DMS153 treated with DMSO at 0.1 percent for 48 hours (cell line): ENCODE data around the gene MTFMT.
A peak's percentile ranks its signal among the peaks of the same experiment; 100 is the strongest.
"Not testable (repeated sequence)": the region's sequence is repeated elsewhere in the genome, so short reads cannot be mapped to it uniquely, and the experiment has no call there.

Source experiments
- DNase-seq: peaks from one replicate; lab custom pipeline; 2025; ENCODE audit not compliant: unreplicated experiment; lab: John Stamatoyannopoulos, UW

MTFMT gene

DNA sequence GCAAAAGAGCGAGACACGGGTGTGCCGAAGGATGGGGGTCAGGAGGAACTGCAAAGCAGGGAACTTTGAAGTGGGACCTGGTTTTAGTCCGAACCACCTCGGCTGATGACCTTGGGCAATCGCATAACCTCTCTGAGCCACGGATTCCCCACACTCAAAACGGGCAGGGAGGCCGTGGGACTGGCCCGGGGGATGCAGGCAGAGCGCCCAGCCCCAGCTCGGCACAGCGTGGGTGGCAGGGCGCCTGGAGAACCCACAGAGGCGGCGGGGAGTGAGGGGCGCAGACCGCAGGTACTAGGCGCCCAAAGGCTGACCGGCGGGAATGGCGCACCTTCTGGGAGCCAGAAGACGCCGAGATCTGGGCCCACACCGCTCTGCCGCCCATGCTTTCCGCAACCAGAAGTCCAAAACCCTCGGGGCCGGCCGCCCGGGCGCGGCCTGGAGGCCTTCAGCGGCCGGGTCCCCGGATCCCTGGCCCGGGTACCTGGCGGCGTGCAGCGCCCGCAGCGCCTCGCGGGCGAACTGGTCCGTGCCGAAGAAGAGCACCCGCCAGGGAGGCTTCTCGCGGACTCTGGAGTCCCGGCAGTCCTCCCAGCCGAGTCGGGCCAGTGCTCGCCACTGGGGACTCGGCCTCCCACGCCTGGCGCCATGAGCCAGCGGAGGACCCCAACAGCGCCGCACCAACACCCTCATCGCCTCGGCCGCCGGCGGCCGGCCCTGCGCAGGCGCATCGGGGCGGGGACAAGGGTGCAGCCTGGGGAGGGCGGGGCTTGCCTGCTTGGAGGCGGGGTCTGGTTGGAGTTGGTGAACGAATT is at the start of gene MTFMT:
MTFMT (minus strand) TSS at position 719 of the 815 bp plus-strand sequence; CDS start at position 693, 26 bp downstream.
- DNase-seq: peak; percentile 8

- no peak for DNase-seq
These were observed 48.5 kb upstream of the MTFMT start for GRCh38 chr15:65077981-65078352.

DNA sequence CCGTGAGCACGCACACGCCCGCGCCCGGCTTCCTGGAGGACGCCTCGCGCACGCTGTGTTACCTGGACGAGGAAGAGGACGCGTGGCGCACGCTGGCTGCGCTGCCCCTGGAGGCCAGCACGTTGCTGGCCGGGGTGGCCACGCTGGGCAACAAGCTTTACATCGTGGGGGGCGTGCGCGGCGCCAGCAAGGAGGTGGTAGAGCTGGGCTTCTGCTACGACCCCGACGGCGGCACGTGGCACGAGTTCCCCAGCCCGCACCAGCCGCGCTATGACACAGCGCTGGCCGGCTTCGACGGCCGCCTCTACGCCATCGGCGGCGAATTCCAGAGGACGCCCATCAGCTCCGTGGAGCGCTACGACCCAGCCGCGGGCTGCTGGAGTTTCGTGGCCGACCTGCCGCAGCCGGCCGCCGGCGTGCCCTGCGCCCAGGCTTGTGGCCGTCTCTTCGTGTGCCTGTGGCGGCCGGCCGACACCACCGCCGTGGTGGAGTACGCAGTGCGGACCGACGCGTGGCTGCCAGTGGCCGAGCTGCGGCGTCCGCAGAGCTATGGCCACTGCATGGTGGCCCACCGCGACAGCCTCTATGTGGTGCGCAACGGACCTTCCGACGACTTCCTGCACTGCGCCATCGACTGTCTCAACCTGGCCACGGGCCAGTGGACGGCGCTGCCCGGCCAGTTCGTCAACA is 48.0 kb upstream of the MTFMT start:
- DNase-seq: no peak

GRCh38 chr15:65076486-65077290 is 47.2 kb upstream of the MTFMT start, which contains the start of gene KBTBD13:
Gene KBTBD13, plus strand, starts transcription at chr15:65076746. Its CDS starts 70 bp downstream, at chr15:65076816.
- DNase-seq: no peak

DNA sequence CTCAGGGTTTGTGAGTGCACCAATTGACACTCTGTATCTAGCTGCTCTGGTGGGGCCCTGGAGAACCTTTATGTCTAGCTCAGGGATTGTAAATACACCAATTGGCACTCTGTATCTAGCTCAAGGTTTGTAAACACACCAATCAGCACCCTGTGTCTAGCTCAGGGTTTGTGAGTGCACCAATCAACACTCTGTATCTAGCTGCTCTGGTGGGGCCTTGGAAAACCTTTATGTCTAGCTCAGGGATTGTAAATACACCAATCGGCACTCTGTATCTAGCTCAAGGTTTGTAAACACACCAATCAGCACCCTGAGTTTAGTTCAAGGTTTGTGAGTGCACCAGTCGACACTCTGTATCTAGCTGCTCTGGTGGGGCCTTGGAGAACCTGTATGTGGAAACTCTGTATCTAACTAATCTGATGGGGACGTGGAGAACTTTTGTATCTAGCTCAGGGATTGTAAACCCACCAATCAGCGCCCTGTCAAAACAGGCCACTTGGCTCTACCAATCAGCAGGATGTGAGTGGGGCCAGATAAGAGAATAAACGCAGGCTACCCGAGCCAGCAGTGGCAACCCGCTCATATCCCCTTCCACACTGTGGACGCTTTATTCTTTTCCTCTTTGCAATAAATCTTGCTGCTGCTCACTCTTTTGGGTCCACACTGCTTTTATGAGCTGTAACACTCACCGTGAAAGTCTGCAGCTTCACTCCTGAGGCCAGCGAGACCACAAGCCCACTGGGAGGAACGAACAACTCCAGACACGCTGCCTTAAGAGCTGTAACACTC is 46.4 kb upstream of the MTFMT start:
- not testable (repeated sequence) for DNase-seq

GRCh38 chr15:65074946-65075345 is 45.5 kb upstream of the MTFMT start:
- not testable (repeated sequence) for DNase-seq

DNA sequence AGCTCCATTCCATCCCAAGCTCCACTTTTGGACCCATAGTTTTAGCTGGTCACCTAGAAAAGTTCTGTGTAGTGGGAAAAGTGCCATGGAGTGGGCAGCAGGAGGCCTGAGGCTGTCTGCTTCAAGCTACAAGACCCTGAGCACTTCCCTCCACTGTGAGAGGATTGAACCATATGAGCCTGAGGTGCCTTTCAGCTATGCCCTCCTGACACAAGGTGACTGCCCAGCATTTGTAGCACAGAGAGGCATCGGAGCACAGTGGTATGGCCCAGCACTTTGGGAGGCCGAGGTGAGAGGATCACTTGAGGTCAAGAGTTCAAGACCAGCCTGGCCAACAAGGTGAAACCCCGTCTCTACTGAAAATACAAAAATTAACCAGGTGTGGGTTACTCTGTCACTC is 43.2 kb upstream of the MTFMT start:
- DNase-seq: no peak

DNA sequence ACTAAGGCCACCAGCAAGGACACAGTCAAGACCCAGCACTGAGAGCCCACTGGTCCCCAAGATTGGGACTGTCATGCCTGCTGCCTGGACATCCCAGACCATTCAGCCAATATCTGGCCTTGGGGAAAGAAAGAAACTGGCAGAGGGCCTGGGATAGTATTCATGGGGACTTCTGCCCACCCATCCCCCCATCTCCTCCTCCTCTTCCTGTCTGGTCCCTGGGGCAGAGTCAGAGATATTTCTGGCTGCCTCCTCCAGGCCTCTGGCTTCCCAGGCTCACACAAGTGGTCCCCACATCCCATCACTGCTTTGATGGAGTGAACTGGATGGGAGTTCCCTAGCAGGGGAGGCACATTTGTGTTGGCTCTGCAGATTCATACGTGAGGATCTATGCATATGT is 42.6 kb upstream of the MTFMT start:
- DNase-seq: no peak

GRCh38 chr15:65071381-65071811 is 42.0 kb upstream of the MTFMT start:
- no peak for DNase-seq

DNA sequence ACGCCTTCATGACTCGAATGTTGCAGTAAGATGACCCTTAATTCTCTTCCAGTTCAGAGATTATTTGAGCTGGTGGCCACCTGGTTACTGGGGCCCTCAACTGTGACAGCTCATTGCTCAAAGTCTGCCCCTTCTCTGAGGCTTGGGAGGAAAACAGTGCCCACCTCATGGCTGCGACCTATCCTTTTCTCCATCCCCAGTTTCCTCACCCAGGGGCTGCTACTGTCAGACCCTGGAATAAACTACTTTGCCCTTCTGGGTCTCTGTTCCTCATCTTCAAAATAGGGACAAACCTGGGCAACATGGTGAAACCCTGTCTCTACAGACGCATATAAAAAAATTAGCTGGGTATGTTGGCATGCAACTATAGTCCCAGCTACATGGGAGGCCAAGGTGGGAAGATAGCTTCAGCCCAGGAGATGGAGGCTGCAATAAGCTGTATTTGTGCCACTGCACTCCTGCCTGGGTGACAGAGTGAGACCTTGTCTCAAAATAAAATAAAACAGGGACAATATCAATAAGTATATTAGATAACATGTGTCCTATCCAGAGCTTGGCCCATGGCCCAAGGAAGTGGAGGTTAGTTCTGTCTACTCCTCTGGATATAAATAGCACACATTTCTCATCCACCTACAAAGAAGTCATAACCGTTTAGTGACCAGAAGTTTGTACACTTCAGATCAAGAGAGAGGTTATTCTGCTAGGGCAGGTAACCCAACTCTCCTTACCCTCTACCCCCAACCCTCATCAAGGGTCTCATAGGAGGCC is 40.5 kb upstream of the MTFMT start:
- no peak for DNase-seq

DNA sequence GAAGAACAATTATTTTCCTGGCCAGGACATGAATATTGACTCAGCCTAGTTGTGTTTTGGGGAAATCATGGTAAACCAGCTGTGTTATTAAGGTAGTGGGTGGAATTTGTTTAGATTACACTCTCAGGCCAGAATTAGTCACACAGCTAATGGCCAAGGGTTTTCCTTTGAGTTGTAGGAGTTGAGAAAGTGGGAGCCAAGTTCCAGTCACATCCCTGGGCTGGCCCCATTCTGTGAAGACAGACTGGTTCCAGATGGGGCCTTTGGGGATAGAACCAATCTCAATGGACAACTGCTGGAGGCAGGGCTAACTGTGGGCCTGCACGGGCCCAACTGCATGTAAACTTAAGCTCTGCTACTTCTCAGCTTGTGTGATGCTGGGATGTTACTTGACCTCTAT is 39.7 kb upstream of the MTFMT start:
- no peak for DNase-seq

DNA sequence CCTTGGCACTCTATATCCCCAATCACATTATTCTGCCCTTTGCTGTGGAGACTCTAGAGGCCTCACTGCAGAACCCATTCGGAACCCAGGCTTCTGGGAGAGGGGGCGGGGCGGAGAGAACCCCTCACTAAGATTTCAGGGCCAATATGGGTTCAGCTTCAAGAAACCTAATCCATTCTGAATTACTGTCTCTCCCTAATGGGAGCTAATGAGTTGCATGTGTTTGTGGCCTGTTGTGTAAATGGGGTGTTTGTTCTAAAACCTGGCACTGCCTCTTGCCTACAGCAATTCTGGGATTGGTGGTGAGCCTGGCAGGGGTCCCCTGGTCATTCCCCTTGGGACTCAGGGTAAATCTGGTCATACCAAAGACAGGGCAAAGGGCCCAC is 39.0 kb upstream of the MTFMT start:
- DNase-seq: no peak

GRCh38 chr15:65067645-65068402 is 38.4 kb upstream of the MTFMT start, which contains the start of gene RASL12:
Gene RASL12, minus strand, starts transcription at chr15:65067991. Its CDS starts 156 bp downstream, at chr15:65067835.
- no peak for DNase-seq

DNA sequence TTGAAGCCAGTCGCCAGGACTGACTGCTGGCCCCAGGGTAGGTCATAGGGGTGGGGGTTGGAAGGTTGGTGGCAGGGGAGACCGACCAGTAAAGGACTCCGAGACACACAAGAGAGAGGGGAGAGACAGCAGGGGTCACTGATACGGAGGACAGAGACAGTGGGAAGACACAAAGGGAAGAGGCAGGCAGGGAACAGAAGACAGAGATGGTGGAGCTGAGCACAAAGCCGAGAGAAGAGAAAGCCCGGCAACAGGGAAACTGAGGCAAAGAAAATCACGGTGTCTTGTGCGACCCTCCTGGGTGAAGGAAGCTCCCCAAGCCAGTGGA is 37.8 kb upstream of the MTFMT start:
- no peak for DNase-seq

GRCh38 chr15:65066635-65067316 is 37.3 kb upstream of the MTFMT start:
- DNase-seq: no peak

- DNase-seq: no peak
These were observed 36.7 kb upstream of the MTFMT start for GRCh38 chr15:65066001-65066634.

GRCh38 chr15:65062726-65063125 is 33.3 kb upstream of the MTFMT start:
- DNase-seq: no peak

DNA sequence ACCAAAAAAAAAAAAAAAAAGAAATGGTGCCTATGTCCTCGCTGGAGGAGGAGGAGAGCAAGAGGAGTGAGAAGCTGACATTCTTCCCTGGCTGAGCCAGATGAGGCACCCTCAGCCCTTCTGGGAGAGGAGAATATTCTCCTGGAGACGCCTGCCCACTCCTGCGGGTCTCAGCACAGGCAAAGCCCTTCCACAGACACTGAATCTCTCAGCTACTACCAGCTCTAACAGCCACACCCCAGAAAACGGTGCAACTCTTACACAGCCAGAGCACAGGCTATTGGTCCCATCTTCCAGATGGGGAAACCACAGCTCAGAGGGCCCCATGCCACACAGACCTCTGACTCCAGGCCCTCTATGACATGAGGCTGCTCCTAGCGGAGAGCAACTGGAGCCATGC is 32.6 kb upstream of the MTFMT start:
- no peak for DNase-seq
